Measurements from ENCODE around the gene ATP2A3. TPM values are rescaled to one million over a fixed set of nuclear protein-coding genes. Genes with fewer than 3 reads are reported as not detected.
A peak's percentile ranks its signal among the peaks of the same experiment; 100 is the strongest.

The ATP2A3 gene
- total RNA-seq, 1 donor from 2014 or later: 44.4 TPM

DNA sequence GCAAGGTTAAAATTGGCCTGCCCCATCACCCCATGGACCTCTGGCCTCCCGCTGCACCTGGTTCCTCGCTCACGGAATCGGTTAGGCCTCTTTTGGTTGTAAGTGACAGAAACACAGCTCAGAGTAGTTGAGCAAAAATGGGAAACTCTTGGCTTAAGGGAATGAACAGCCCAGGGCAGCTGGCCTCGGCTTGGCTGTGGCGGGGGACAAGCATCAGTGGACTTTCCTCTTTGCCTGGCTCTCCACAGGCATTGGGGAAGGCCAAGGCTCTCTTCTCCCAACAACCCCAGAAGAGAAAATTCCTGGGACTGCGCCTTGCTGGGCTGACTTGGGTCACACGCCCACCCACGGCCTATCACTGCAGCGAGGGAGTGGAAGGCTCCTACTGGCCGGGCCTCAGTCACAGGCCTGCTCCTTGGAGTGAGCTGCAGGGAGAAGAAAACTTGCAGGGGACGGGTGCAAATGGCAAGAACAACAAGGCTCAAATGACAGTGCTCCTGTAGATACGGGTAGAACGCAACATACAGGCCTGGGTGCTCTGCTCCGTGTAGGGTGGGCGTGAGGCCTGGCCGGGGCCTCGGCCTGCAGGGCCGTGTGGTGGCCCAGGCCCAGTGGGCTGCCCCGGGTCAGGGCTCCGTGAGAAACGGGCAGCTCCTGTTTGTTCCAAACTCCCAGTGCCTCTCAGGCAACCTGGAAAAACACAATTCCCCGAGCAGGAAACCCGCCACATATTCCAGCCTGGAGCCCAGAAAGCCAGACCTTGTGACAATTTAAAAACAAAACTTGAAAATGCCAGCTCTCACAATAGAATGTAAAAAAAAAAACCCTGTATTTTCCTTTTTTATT lies 25.0 kb upstream of the ATP2A3 start:
- Histone ChIP-seq H3K9me3 (no peaks in the 10 kb centered on the region), H3K27me3 (no peaks in the 10 kb centered on the region), H3K4me1 (peaks cover 4% of the 10 kb centered on the region), H3K4me3 (no peak overlapping the region), H3K27ac (no peak overlapping the region), H3K36me3 (no peaks in the 10 kb centered on the region)
- DNase-seq (peak; percentile 45), ATAC-seq (no peak)
- TF ChIP-seq, protein P1, sequence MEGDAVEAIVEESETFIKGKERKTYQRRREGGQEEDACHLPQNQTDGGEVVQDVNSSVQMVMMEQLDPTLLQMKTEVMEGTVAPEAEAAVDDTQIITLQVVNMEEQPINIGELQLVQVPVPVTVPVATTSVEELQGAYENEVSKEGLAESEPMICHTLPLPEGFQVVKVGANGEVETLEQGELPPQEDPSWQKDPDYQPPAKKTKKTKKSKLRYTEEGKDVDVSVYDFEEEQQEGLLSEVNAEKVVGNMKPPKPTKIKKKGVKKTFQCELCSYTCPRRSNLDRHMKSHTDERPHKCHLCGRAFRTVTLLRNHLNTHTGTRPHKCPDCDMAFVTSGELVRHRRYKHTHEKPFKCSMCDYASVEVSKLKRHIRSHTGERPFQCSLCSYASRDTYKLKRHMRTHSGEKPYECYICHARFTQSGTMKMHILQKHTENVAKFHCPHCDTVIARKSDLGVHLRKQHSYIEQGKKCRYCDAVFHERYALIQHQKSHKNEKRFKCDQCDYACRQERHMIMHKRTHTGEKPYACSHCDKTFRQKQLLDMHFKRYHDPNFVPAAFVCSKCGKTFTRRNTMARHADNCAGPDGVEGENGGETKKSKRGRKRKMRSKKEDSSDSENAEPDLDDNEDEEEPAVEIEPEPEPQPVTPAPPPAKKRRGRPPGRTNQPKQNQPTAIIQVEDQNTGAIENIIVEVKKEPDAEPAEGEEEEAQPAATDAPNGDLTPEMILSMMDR (IDR thresholded peaks at IDR 0.05): no peak
- intact Hi-C loops (cut with DNase I): no loop called here

DNA sequence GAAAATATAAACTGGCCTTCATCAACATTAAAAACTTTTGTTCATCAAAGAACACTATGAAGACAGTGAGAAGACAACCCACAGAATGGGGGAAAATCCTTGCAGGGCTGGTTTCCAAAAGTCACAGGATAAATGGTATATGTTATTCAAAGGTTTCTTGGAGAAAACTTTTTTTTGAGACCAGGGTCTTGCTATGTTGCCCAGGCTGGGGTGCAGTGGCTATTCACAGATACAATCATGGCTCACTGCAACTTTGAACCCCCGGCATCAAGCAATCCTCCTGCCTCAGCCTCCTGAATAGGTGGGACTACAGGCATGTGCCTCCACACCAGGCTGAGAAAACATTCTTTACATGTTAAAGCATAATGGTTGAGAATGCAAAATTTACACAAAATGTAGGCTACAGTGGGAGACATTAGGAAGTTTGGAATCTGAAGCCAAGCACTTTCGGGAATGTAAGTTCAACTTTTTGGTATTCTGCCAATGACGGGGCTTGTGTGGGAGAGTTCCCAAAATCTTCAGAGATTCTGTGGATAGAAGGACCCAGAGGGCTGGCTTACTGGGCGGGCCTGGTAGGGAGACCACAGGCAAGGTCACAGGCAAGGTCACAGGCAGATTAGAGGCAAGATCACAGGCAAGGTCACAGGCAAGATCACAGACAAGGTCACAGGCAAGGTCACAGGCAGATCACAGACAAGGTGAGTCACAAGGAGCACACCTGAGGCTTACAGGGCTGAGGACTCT lies 24.2 kb upstream of the ATP2A3 start:
- Histone ChIP-seq H3K36me3 (no peaks in the 10 kb centered on the region), H3K4me3 (no peak overlapping the region), H3K4me1 (peaks cover 10% of the 10 kb centered on the region), H3K9me3 (no peaks in the 10 kb centered on the region), H3K27me3 (no peaks in the 10 kb centered on the region), H3K27ac (no peak overlapping the region)
- TF ChIP-seq, protein P1 (IDR thresholded peaks at IDR 0.05): no peak
- intact Hi-C loops (cut with DNase I): no loop called here
- DNase-seq (peak; percentile 6), ATAC-seq (no peak)

DNA sequence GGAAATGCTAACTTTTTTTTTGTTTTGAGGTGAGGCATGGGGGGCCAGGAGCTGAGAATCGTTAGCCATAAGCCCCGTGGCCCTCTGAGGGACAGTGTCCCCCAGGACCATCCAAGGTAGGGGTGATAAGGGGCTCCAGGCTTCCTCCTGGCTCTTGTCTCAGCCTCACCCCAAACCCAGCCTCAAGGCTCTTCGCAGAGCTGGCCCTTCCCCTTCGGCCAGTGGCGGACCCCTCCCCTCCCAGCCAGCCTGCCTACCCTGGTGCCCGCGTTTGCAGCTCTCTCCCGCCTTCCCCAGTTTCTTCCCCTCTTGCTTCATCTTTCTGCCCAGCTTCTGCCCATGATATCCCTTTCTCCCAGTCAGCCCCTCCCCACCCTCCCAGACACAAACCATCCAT lies 22.7 kb upstream of the ATP2A3 start:
- Histone ChIP-seq H3K27me3 (no peaks in the 10 kb centered on the region), H3K4me1 (peaks cover 10% of the 10 kb centered on the region), H3K4me3 (no peak overlapping the region), H3K27ac (no peak overlapping the region), H3K36me3 (no peaks in the 10 kb centered on the region), H3K9me3 (no peaks in the 10 kb centered on the region)
- intact Hi-C loops (cut with DNase I): no loop called here
- ATAC-seq (no peak), DNase-seq (peak; percentile 20)
- TF ChIP-seq, protein P1 (IDR thresholded peaks at IDR 0.05): no peak

DNA sequence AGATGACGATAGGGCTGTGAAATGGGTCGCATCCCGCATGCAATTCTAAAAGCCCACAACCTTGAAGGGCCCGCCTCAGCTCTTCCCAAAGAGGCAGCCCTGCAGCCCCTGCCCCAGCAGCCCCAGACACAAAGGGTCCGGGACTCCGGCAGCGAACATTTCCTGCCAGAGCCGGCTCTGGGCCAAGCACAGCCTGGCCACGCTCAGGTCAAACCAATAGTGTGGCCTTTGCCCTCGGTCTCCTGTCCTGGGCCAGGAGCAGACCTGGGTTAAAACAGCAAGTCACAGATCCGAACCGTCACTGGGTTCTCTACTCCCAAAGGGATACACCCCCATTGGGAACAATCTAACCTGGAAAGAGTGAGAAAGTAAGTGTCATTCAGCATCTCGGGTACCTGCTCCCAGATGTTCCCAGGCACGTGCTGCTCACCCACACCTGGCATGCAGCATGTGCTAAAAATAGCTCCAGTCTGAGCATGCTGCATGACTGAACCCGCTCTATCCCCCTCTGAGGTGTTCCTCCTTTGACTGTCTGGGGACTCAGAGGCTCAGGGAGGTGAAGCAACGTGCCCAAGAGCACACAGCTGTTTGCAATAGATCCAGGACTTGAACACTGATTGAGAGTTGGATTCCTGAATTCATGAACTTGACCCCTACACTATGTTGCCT lies 22.2 kb upstream of the ATP2A3 start:
- TF ChIP-seq, protein P1 (IDR thresholded peaks at IDR 0.05): no peak
- Histone ChIP-seq H3K4me3 (no peak overlapping the region), H3K27ac (peak overlapping the region; percentile 11), H3K9me3 (no peaks in the 10 kb centered on the region), H3K4me1 (peaks cover 10% of the 10 kb centered on the region), H3K36me3 (no peaks in the 10 kb centered on the region), H3K27me3 (no peaks in the 10 kb centered on the region)
- intact Hi-C loops (cut with DNase I): no loop called here
- ATAC-seq: no peak
- peak; percentile 27 for DNase-seq

DNA sequence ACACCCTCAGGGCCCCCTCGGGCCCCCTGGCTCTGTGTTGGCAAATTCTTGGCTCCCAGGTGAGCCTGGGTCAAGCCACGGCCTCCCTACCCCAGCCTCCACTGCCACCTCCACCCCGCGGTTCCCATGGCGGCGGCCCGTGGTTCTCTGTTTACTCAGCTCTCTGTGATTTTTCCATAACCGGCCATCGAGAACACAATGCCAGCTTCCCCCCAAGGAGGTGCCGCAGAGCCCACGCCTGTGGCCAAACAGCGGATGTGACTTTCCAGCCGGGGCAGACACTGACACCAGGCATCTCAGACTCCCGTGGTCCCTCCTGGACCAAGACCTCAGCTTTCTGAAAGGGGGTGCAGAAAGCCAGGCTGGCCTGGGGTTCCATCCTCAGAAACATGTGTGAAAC lies 21.6 kb upstream of the ATP2A3 start:
- Histone ChIP-seq H3K27ac (peak overlapping the region; percentile 11), H3K4me1 (peaks cover 10% of the 10 kb centered on the region), H3K4me3 (no peak overlapping the region), H3K36me3 (no peaks in the 10 kb centered on the region), H3K27me3 (no peaks in the 10 kb centered on the region), H3K9me3 (no peaks in the 10 kb centered on the region)
- TF ChIP-seq, protein P1 (IDR thresholded peaks at IDR 0.05): no peak
- ATAC-seq: peak; percentile 25
- DNase-seq: peak; percentile 63
- intact Hi-C loops (cut with DNase I): no loop called here
